KG1 (cell line): ENCODE measurements around the gene PFDN2.
A peak's percentile ranks its signal among the peaks of the same experiment; 100 is the strongest.
"Not testable (repeated sequence)": the region's sequence is repeated elsewhere in the genome, so short reads cannot be mapped to it uniquely, and the experiment has no call there.

Experiments
- DNase-seq: peaks from one replicate; lab custom pipeline; 2025; lab: John Stamatoyannopoulos, UW

Gene PFDN2

GRCh38 chr1:161080441-161081405 lies 37.1 kb downstream of the PFDN2 start:
- no peak for DNase-seq

DNA sequence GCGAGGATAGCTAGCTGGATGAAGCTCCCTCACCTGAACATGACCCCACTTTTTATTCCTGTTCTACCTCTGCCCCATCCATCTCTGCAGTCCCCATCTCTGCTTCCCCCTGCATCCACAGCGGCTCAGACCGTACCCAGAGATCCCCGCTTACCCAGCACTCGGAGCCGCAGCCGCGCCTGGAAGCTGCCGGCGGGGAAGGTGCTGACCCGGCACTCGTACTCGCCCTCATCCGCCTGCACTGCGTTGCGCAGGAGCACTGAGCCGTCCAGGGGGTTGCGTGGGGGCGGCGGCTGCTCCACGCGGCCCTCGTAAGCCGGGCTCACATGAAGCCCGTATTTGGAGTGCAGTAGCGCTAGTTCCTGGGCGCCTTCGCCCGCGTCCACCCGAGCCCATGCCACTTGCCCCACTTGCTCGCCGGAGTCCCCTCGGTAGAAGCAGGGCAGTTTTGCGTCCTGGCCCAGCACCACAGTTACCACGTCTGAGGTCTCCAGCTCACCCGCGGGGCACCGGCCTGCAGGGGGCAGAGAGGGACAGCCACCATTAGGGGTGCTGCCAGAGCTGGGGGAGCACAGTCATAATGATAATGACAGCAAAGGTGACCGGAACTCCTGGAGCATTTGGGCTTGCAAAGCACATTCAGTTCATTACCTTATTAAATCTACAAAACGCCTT lies 38.3 kb downstream of the PFDN2 start:
- no peak for DNase-seq

GRCh38 chr1:161077426-161077825 lies 40.4 kb downstream of the PFDN2 start:
- no peak for DNase-seq

DNA sequence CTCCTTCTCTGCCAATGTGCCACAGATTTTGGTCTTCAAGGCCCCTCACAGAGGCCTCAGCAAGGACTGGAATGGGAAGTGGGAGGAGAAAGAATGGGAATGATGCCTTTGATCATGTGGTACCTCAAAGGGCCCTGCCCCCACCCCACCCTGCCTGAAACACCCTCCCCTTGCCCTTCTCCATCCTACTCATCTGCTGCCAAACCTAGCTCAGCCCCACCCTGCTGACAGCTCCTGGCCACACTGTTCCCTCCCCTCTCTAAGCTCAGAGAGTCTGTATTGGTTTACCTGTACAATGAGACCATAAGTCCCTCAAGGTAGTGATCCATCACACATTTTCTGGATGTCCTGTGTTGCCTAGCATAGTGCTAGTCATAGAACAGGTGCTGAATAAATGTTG lies 41.4 kb downstream of the PFDN2 start:
- DNase-seq: no peak

GRCh38 chr1:161074676-161075368 lies 43.0 kb downstream of the PFDN2 start:
- no peak for DNase-seq

DNA sequence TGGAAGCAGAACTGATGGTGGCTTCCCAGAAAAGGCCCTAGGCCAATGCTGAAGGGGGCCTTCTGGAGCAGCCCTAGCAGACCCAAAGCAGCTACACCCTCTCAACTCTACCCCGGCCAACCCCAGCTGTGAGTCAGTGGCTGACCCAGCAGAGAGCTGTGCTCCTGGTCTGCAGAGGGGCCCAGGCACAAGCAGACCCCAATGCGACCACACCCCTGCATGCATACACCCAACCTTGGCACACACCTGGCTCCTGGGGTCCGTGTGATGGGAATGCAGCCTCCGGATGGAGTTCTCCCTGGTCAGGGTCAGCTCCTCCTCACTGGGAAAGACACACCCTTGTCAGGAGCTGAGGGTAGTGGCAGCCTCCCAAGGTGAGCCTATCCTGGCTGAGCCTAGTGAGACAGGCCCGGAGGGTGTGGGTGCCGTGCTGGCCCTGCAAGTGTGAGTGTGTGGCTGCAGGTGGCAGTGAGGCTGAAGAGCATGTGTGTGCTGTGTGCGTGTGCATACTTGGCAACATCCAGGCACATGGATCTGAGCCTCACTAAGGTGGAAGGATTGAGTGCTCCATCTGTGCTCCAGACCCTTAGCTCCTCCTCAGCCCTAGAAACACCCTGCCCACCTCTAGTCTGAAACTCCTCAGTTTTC lies 44.2 kb downstream of the PFDN2 start:
- no peak for DNase-seq

- DNase-seq: no peak
Observed at GRCh38 chr1:161072751-161073449, 44.9 kb downstream of the PFDN2 start.

DNA sequence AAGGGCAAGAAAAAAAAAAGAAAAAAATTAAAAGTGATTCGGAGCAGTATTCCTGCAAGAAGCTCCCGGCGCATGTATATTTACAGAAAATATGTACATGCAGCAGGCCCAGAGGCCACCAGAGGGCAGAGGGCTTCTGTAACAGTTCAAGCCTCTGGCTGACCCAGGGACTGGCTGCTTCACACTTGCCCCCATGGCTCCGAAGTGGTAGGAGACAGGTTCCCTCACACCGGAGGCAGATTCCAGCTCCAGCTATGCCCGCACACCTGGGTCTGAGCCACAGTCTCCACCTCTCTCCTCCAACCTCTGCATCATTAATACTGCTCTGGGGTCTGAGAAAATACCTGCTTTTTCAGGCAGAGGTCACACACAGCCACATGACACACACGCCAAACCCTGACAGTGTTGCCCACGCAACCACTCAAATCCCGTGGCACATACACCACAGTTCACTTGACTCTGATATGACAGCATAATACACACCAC lies 45.9 kb downstream of the PFDN2 start:
- peak; percentile 41 for DNase-seq

DNA sequence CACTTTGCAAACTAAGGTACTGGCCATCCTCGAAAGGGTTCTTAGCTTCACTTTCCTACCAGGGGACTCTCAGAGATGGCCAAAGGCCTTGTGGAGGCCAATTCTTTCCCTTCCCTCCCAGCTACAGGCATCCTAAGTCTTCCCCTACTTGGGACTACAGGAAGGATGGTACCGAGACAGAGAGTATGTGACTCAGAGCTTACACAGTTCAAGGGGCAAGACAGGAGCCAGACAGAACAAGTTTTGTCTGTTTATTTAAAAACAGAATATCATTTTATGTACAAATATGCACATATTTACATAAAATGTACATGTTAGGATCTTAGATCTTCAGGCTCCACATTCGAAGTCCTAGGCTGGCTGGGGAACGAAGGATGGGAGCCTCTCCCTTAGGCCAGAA lies 47.1 kb downstream of the PFDN2 start:
- DNase-seq: no peak

GRCh38 chr1:161069731-161070270 lies 48.0 kb downstream of the PFDN2 start, which contains the start of gene ARHGAP30:
TSS of gene ARHGAP30 (minus strand) at chr1:161069891. CDS start at chr1:161069624, 267 bp downstream.
- DNase-seq: peak; percentile 86

- no peak for DNase-seq
Observed at GRCh38 chr1:161069241-161069640, 48.6 kb downstream of the PFDN2 start.

- DNase-seq: peak; percentile 84
Observed at GRCh38 chr1:161068306-161069234, 49.3 kb downstream of the PFDN2 start.

GRCh38 chr1:161066694-161067093 lies 51.1 kb downstream of the PFDN2 start:
- DNase-seq: no peak

GRCh38 chr1:161065681-161066080 lies 52.2 kb downstream of the PFDN2 start:
- not testable (repeated sequence) for DNase-seq

- DNase-seq: not testable (repeated sequence)
Observed at GRCh38 chr1:161063936-161064335, 53.9 kb downstream of the PFDN2 start.

DNA sequence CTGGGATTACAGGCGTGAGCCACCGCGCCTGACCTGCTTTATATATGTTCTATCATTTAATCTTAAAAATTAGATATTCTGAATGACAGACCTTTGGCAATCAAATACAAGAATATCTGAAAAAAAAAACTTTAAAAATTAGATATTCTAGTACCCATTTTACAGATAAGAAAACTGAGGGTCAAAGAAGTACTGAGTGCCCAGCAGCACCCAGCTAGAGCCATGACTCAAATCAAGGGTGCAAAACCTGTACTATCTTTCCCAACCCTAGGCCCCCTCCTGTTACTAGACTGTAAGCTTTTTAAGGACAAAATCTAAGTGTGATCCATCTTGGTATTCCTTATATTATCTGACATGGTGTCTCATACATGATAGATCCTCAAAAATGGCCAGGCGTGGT lies 56.4 kb downstream of the PFDN2 start:
- DNase-seq: no peak

DNA sequence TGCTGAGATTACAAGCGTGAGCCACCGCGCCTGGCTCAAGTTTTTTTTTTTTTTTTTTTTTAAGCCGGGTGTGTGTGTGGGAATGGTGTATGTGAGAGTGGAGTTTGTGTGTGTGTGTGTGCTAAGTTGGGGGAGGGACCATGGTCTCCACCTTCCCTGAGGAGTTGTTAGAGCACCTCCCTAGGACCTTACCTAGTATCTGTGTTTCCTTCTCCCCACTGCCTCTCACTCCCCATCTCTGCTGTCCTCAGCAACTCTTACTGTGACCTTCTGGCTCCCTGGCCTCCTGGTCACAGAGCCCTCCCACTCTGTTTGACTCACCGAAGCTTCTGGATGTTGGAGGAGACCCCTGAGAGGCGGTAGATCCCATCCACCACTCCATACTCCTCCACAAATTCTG lies 58.5 kb downstream of the PFDN2 start:
- DNase-seq: no peak

GRCh38 chr1:161054805-161055204 lies 63.0 kb downstream of the PFDN2 start:
- no peak for DNase-seq

DNA sequence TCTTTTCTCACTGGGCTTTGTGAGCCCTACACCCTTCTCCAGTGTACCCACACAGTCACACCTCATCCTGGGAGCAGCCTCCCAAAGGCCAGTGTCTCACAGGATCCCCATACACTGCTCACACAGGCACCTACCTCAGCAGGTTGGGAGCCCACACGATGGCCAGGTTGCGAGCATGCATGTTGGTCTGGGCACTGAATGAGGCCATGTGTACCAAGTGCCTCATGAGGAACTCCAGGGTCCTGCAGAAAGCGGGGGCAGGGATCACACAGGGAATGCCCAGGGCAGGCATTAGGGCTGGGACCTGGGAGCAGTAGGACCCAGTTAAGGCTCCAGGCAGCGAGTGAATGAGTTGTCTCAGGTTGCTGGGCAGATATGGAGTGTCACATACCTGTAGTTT lies 63.6 kb downstream of the PFDN2 start:
- DNase-seq: no peak

GRCh38 chr1:161052899-161053298 lies 64.9 kb downstream of the PFDN2 start:
- no peak for DNase-seq
